Measurements from ENCODE around the gene CIC.

GRCh38 chr19:42273407-42274064 is 4.5 kb downstream of the CIC start:
- TF ChIP-seq CTCF (IDR thresholded peaks at IDR 0.05; ENCODE audit: low read length) (no peak), EZH2phosphoT487 (IDR thresholded peaks at IDR 0.05; ENCODE audit: low read length) (no peak), EZH2 (optimal IDR thresholded peaks at IDR 0.05; ENCODE audit: low read depth, low read length) (no peak)
